Caki2 (cell line): ENCODE measurements around the gene RAI2. TPM values are rescaled to one million over a fixed set of nuclear protein-coding genes. Genes with fewer than 3 reads are reported as not detected.
A peak's percentile ranks its signal among the peaks of the same experiment; 100 is the strongest.

Source experiments
- DNase-seq: peaks from one replicate; pipeline ENCODE4 v3.0.0-alpha.2; 2015; ENCODE audit warnings: low read depth
- in situ Hi-C: cut with HindIII; loops from 2 replicates; pipeline ENCODE4 v1.10.0; 2016; ENCODE audit warnings: low sequenced_read_pairs, low pct_unique_long_range_greater_than_20kb, mixed read lengths
- total RNA-seq: library from RNA; depleted of rRNA; stranded (reverse); fragments of >200 nt; shearing (Covaris generic); gene quantifications from 2 replicates; pipeline ENCODE4 v1.2.3, GENCODE V29; 2014; ENCODE audit warnings: low replicate concordance; rRNA removed

Gene RAI2
- 0.24 TPM in 1 of 2 replicates, not detected in the other for total RNA-seq

- peak; percentile 30 for DNase-seq
- in situ Hi-C loops = no loop called here
These were observed at the start of gene RAI2 for GRCh38 chrX:17860811-17861488. Gene RAI2, minus strand, starts transcription at chrX:17861298. Its CDS starts 59,288 bp downstream, at chrX:17802010.

GRCh38 chrX:17888421-17888820 is 27.3 kb upstream of the RAI2 start:
- DNase-seq = no peak
- in situ Hi-C loops = no loop called here

GRCh38 chrX:17882680-17883079 is 21.6 kb upstream of the RAI2 start:
- in situ Hi-C loops = no loop called here
- DNase-seq = no peak

GRCh38 chrX:17878028-17878670 is 17.1 kb upstream of the RAI2 start:
- in situ Hi-C loops = no loop called here
- DNase-seq = no peak

GRCh38 chrX:17876135-17876534 is 15.0 kb upstream of the RAI2 start:
- in situ Hi-C loops = no loop called here
- peak; percentile 22 for DNase-seq

GRCh38 chrX:17869580-17869979 is 8.5 kb upstream of the RAI2 start:
- in situ Hi-C loops = no loop called here
- DNase-seq = no peak

GRCh38 chrX:17861489-17862011 is 452 bp upstream of the RAI2 start:
- in situ Hi-C loops = no loop called here
- no peak for DNase-seq

- in situ Hi-C loops = no loop called here
- peak; percentile 6 for DNase-seq
These were observed 818 bp downstream of the RAI2 start for GRCh38 chrX:17860179-17860780.

- in situ Hi-C loops = no loop called here
- DNase-seq = peak; percentile 6
These were observed 1.4 kb downstream of the RAI2 start for GRCh38 chrX:17859609-17860178.

- DNase-seq = peak; percentile 1
- in situ Hi-C loops = no loop called here
These were observed 6.6 kb downstream of the RAI2 start for GRCh38 chrX:17854531-17854930.

- DNase-seq = peak; percentile 33
- in situ Hi-C loops = no loop called here
These were observed 7.0 kb downstream of the RAI2 start for GRCh38 chrX:17854069-17854468.

GRCh38 chrX:17851874-17852273 is 9.2 kb downstream of the RAI2 start:
- in situ Hi-C loops = no loop called here
- no peak for DNase-seq

GRCh38 chrX:17848545-17849265 is 12.4 kb downstream of the RAI2 start:
- in situ Hi-C loops = no loop called here
- DNase-seq = no peak

- in situ Hi-C loops = no loop called here
- DNase-seq = no peak
These were observed 15.1 kb downstream of the RAI2 start for GRCh38 chrX:17846045-17846444.

- in situ Hi-C loops = no loop called here
- DNase-seq = no peak
These were observed 16.9 kb downstream of the RAI2 start for GRCh38 chrX:17844236-17844635.

- in situ Hi-C loops = no loop called here
- no peak for DNase-seq
These were observed 18.2 kb downstream of the RAI2 start for GRCh38 chrX:17842769-17843525.

GRCh38 chrX:17839269-17839668 is 21.8 kb downstream of the RAI2 start:
- in situ Hi-C loops = no loop called here
- DNase-seq = no peak

- in situ Hi-C loops = no loop called here
- DNase-seq = no peak
These were observed 24.3 kb downstream of the RAI2 start for GRCh38 chrX:17836830-17837229.
